Right cardiac atrium (tissue), 5 donors: ENCODE results near the gene PICK1. TPM values are rescaled to one million over a fixed set of nuclear protein-coding genes. Genes with fewer than 3 reads are reported as not detected.
"Not testable (repeated sequence)": the region's sequence is repeated elsewhere in the genome, so short reads cannot be mapped to it uniquely, and the experiment has no call there.

ENCODE experiments used
- ATAC-seq, 2 donors: fragments of 200-7000 bp; cut with Tn5 transposase; one replicate each; pipeline versions ENCODE4 v1.8.0 to v1.9.1; 2020; ENCODE audit warnings: moderate library complexity in 2 of 2, mild to moderate bottlenecking in 1 of 2
- DNase-seq, 3 donors: peaks; one replicate each; pipeline ENCODE4 v3.0.0-alpha.2; 2020
- H3K27ac ChIP-seq: one replicate; pipeline ENCODE4 v1.5.1; 2013; ENCODE audit warnings: mild to moderate bottlenecking, low read length, control low read depth, moderate library complexity
- H3K27me3 ChIP-seq: one replicate; pipeline ENCODE4 v1.6.1; 2013; ENCODE audit not compliant: control insufficient read depth, insufficient read depth
- H3K4me1 ChIP-seq: one replicate; pipeline ENCODE4 v1.6.1; 2013; ENCODE audit warnings: low read length; ENCODE audit not compliant: control insufficient read depth, insufficient read depth
- H3K4me3 ChIP-seq: one replicate; pipeline ENCODE4 v1.5.1; 2013; ENCODE audit warnings: low read length, control low read depth
- H3K9me3 ChIP-seq: one replicate; pipeline ENCODE4 v1.6.1; 2013; ENCODE audit warnings: low read length; ENCODE audit not compliant: control insufficient read depth
- WGBS: extraction: QIAGEN DNeasy Blood & Tissue Kit; methylation state at CpG from one replicate; pipeline ENCODE4 v1.1.7; 2013; 5-methylcytosine and 5-hydroxymethylcytosine counted together
- intact Hi-C, 4 donors: fragments of 100-400 bp; cut with DNase I; formaldehyde crosslinking; loops; one replicate each; pipeline versions ENCODE4 v1.11.0 to v1.14.0; 2022 to 2023
- polyA plus RNA-seq: library from polyadenylated mRNA; stranded (reverse); fragments of 200-250 nt; gene quantifications from one replicate; pipeline ENCODE4 v1.2.3, GENCODE V29; 2013
- total RNA-seq, 4 donors: library from RNA; stranded (reverse); fragmentation: NEBNext Ultra II Directional; extraction: Animal tissue kit (Norgen Biotek cat#: 25700); gene quantifications; one replicate each; pipeline ENCODE4 v1.2.1, GENCODE V29; 2021
- donor health status: healthy with polysubstance abuse.
- donor health status: DM: no; HTN: yes; CAD: no.
- donor health status: DM: no; HTN: no; CAD: no.
- donor health status: DM: no; HTN: yes; CAD: no; lungs with severe emphysema.
- donor health status: DM: yes; HTN: yes; CAD: no.

Gene PICK1
- total and polyA plus RNA-seq, 5 donors: 23.8 to 31.3 (median 25.5) TPM

GRCh38 chr22:38114484-38115398 is 57.5 kb downstream of the PICK1 start:
- no peaks in the 10 kb centered on the region for H3K4me1 ChIP-seq
- DNase-seq: peak; percentile 88 to 95 (median 95)
- intact Hi-C loops: loop anchor here in 2 of 4 donors (5.0 to 10.0 kb wide), 4 partner anchors 62 to 240 kb away; partner anchors contain the start of gene MAFF (in 1 of the 2)
- H3K9me3 ChIP-seq: no peaks in the 10 kb centered on the region
- peak; percentile 84 to 88 for ATAC-seq
- H3K4me3 ChIP-seq: no peak overlapping the region
- no peak overlapping the region for H3K27ac ChIP-seq
- H3K27me3 ChIP-seq: no peaks in the 10 kb centered on the region
- WGBS: 50% methylated on average over 32 of the region's 32 CpGs

- WGBS: 95% methylated on average over 31 of the region's 31 CpGs
Observed at GRCh38 chr22:38115423-38116205, 58.4 kb downstream of the PICK1 start.

GRCh38 chr22:38117556-38117955 is 60.4 kb downstream of the PICK1 start:
- intact Hi-C loops: loop anchor here in 2 of 4 donors (10.0 kb wide), 3 partner anchors 87 to 237 kb away; partner anchors contain the start of gene MAFF (in 1 of the 2)
- not testable (repeated sequence) for H3K9me3 ChIP-seq, H3K4me1 ChIP-seq, H3K4me3 ChIP-seq, ATAC-seq, H3K27ac ChIP-seq, DNase-seq, H3K27me3 ChIP-seq
- WGBS: 91% methylated on average over 10 of the region's 10 CpGs

More at GRCh38 chr22:38115423-38116205, 58.4 kb downstream of the PICK1 start:
- Histone ChIP-seq H3K4me1 (no peaks in the 10 kb centered on the region), H3K27ac (no peak overlapping the region), H3K9me3 (no peaks in the 10 kb centered on the region), H3K27me3 (no peaks in the 10 kb centered on the region), H3K4me3 (no peak overlapping the region)
- intact Hi-C loops: loop anchor here in 2 of 4 donors (10.0 kb wide), 3 partner anchors 89 to 239 kb away; partner anchors contain the start of gene MAFF (in 1 of the 2)
- ATAC-seq (no peak), DNase-seq (peak in 2 of 3 donors; percentile 30 to 63)

GRCh38 chr22:38118182-38118581 is 61.0 kb downstream of the PICK1 start:
- Histone ChIP-seq H3K4me1 (no peaks in the 10 kb centered on the region), H3K4me3 (no peak overlapping the region), H3K27ac (no peak overlapping the region), H3K27me3 (no peaks in the 10 kb centered on the region), H3K9me3 (no peaks in the 10 kb centered on the region)
- no peak for ATAC-seq
- no peak for DNase-seq
- WGBS: 93% methylated on average over 3 of the region's 3 CpGs
- intact Hi-C loops: loop anchor here in 2 of 4 donors (10.0 kb wide), 3 partner anchors 87 to 237 kb away; partner anchors contain the start of gene MAFF (in 1 of the 2)

GRCh38 chr22:38118747-38119146 is 61.5 kb downstream of the PICK1 start:
- DNase-seq, H3K9me3 ChIP-seq, ATAC-seq, H3K4me1 ChIP-seq, H3K27me3 ChIP-seq, H3K4me3 ChIP-seq, H3K27ac ChIP-seq: not testable (repeated sequence)
- 97% methylated on average over 2 of the region's 2 CpGs for WGBS
- intact Hi-C loops: loop anchor here in 2 of 4 donors (10.0 kb wide), 3 partner anchors 86 to 236 kb away; partner anchors contain the start of gene MAFF (in 1 of the 2)

GRCh38 chr22:38120359-38121110 is 63.3 kb downstream of the PICK1 start:
- Histone ChIP-seq H3K9me3 (no peaks in the 10 kb centered on the region), H3K27ac (no peak overlapping the region), H3K4me3 (no peak overlapping the region), H3K4me1 (no peaks in the 10 kb centered on the region), H3K27me3 (no peaks in the 10 kb centered on the region)
- DNase-seq: no peak
- intact Hi-C loops: no loop called here
- 92% methylated on average over 28 of the region's 28 CpGs for WGBS
- ATAC-seq: peak in 1 of 2 donors; percentile 25

- WGBS: 81% methylated on average over 6 of the region's 6 CpGs
- Histone ChIP-seq H3K27ac (no peak overlapping the region), H3K9me3 (no peaks in the 10 kb centered on the region), H3K27me3 (no peaks in the 10 kb centered on the region), H3K4me1 (no peaks in the 10 kb centered on the region), H3K4me3 (no peak overlapping the region)
- ATAC-seq: no peak
- DNase-seq: peak in 1 of 3 donors; percentile 24
- intact Hi-C loops: no loop called here
Observed at GRCh38 chr22:38122616-38123015, 65.4 kb downstream of the PICK1 start.

- H3K4me3 ChIP-seq: no peak overlapping the region
- 94% methylated on average over 21 of the region's 21 CpGs for WGBS
- no peaks in the 10 kb centered on the region for H3K9me3 ChIP-seq
- no peak for DNase-seq
- H3K27me3 ChIP-seq: no peaks in the 10 kb centered on the region
- H3K4me1 ChIP-seq: no peaks in the 10 kb centered on the region
- ATAC-seq: no peak
- intact Hi-C loops: no loop called here
- H3K27ac ChIP-seq: no peak overlapping the region
Observed at GRCh38 chr22:38124236-38124974, 67.2 kb downstream of the PICK1 start.

GRCh38 chr22:38125038-38125610 is 67.9 kb downstream of the PICK1 start:
- no peaks in the 10 kb centered on the region for H3K9me3 ChIP-seq
- H3K4me1 ChIP-seq: no peaks in the 10 kb centered on the region
- H3K27me3 ChIP-seq: no peaks in the 10 kb centered on the region
- intact Hi-C loops: no loop called here
- H3K27ac ChIP-seq: no peak overlapping the region
- H3K4me3 ChIP-seq: no peak overlapping the region
- 94% methylated on average over 14 of the region's 14 CpGs for WGBS
- DNase-seq (no peak), ATAC-seq (no peak)
